ENCODE results near the gene PGAM5. TPM values are rescaled to one million over a fixed set of nuclear protein-coding genes. Genes with fewer than 3 reads are reported as not detected.

The PGAM5 gene
- total and polyA plus RNA-seq, 2 of the 13 experiments (the other 11 are each of a cell fraction or from before 2014, with no cell fraction given) = 18.0 to 77.9 TPM

- TF ChIP-seq ZNF503 (CRISPR knock-in tag; IDR thresholded peaks at IDR 0.05) (peak; percentile 58; the same call in 1 of the 2 replicates), PHF5A (CRISPR knock-in tag; IDR thresholded peaks at IDR 0.05; ENCODE audit: low read depth, unreplicated experiment) (peak; percentile 59), ZNF3 (CRISPR knock-in tag; IDR thresholded peaks at IDR 0.05) (no peak), AKAP8 (CRISPR knock-in tag; IDR thresholded peaks at IDR 0.05) (no peak), ZNF225 (CRISPR knock-in tag; IDR thresholded peaks at IDR 0.05) (no peak), RAD51 (IDR thresholded peaks at IDR 0.05; ENCODE audit: borderline replicate concordance) (no peak), MLLT10 (CRISPR knock-in tag; IDR thresholded peaks at IDR 0.05) (no peak), RAD21 (CRISPR knock-in tag; IDR thresholded peaks at IDR 0.05) (peak; percentile 26; the same call in 1 of the 2 replicates), SRY (CRISPR knock-in tag; IDR thresholded peaks at IDR 0.05) (peak; percentile 46; the same call in 1 of the 2 replicates), RBM39 (IDR thresholded peaks at IDR 0.05; ENCODE audit: low read depth, low read length, poor library complexity, severe bottlenecking) (peak; percentile 69), PAF1 (CRISPR knock-in tag; IDR thresholded peaks at IDR 0.05) (no peak), ZNF205 (CRISPR knock-in tag; IDR thresholded peaks at IDR 0.05) (no peak), ZNF570 (CRISPR knock-in tag; IDR thresholded peaks at IDR 0.05; ENCODE audit: borderline replicate concordance) (no peak)
- TF ChIP-seq, protein P1, sequence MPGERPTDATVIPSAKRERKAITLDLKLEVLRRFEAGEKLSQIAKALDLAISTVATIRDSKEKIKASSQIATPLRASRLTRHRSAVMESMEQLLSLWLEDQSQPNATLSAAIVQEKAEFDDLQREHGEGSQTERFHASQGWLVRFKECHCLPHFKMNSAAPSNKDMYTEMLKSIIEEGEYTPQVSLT (CRISPR knock-in tag; IDR thresholded peaks at IDR 0.05; ENCODE audit: borderline replicate concordance, low read depth) = no peak
- TF ChIP-seq, protein P2, sequence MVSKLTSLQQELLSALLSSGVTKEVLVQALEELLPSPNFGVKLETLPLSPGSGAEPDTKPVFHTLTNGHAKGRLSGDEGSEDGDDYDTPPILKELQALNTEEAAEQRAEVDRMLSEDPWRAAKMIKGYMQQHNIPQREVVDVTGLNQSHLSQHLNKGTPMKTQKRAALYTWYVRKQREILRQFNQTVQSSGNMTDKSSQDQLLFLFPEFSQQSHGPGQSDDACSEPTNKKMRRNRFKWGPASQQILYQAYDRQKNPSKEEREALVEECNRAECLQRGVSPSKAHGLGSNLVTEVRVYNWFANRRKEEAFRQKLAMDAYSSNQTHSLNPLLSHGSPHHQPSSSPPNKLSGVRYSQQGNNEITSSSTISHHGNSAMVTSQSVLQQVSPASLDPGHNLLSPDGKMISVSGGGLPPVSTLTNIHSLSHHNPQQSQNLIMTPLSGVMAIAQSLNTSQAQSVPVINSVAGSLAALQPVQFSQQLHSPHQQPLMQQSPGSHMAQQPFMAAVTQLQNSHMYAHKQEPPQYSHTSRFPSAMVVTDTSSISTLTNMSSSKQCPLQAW (CRISPR knock-in tag; IDR thresholded peaks at IDR 0.05) = 0 out of 2 replicates have a peak, but pooled peaks have one; percentile 38
- TF ChIP-seq, protein P3, sequence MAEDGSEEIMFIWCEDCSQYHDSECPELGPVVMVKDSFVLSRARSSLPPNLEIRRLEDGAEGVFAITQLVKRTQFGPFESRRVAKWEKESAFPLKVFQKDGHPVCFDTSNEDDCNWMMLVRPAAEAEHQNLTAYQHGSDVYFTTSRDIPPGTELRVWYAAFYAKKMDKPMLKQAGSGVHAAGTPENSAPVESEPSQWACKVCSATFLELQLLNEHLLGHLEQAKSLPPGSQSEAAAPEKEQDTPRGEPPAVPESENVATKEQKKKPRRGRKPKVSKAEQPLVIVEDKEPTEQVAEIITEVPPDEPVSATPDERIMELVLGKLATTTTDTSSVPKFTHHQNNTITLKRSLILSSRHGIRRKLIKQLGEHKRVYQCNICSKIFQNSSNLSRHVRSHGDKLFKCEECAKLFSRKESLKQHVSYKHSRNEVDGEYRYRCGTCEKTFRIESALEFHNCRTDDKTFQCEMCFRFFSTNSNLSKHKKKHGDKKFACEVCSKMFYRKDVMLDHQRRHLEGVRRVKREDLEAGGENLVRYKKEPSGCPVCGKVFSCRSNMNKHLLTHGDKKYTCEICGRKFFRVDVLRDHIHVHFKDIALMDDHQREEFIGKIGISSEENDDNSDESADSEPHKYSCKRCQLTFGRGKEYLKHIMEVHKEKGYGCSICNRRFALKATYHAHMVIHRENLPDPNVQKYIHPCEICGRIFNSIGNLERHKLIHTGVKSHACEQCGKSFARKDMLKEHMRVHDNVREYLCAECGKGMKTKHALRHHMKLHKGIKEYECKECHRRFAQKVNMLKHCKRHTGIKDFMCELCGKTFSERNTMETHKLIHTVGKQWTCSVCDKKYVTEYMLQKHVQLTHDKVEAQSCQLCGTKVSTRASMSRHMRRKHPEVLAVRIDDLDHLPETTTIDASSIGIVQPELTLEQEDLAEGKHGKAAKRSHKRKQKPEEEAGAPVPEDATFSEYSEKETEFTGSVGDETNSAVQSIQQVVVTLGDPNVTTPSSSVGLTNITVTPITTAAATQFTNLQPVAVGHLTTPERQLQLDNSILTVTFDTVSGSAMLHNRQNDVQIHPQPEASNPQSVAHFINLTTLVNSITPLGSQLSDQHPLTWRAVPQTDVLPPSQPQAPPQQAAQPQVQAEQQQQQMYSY (CRISPR knock-in tag; IDR thresholded peaks at IDR 0.05) = no peak; the same call in 1 of the 2 replicates
- TF ChIP-seq, protein P4, sequence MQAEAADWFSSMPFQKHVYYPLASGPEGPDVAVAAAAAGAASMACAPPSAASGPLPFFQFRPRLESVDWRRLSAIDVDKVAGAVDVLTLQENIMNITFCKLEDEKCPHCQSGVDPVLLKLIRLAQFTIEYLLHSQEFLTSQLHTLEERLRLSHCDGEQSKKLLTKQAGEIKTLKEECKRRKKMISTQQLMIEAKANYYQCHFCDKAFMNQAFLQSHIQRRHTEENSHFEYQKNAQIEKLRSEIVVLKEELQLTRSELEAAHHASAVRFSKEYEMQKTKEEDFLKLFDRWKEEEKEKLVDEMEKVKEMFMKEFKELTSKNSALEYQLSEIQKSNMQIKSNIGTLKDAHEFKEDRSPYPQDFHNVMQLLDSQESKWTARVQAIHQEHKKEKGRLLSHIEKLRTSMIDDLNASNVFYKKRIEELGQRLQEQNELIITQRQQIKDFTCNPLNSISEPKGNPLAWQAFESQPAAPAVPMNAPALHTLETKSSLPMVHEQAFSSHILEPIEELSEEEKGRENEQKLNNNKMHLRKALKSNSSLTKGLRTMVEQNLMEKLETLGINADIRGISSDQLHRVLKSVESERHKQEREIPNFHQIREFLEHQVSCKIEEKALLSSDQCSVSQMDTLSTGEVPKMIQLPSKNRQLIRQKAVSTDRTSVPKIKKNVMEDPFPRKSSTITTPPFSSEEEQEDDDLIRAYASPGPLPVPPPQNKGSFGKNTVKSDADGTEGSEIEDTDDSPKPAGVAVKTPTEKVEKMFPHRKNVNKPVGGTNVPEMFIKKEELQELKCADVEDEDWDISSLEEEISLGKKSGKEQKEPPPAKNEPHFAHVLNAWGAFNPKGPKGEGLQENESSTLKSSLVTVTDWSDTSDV (CRISPR knock-in tag; IDR thresholded peaks at IDR 0.05) = no peak
- TF ChIP-seq, protein P5, sequence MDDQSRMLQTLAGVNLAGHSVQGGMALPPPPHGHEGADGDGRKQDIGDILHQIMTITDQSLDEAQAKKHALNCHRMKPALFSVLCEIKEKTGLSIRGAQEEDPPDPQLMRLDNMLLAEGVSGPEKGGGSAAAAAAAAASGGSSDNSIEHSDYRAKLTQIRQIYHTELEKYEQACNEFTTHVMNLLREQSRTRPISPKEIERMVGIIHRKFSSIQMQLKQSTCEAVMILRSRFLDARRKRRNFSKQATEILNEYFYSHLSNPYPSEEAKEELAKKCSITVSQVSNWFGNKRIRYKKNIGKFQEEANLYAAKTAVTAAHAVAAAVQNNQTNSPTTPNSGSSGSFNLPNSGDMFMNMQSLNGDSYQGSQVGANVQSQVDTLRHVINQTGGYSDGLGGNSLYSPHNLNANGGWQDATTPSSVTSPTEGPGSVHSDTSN (CRISPR knock-in tag; IDR thresholded peaks at IDR 0.05; ENCODE audit: borderline replicate concordance) = no peak
These were observed 51.4 kb downstream of the PGAM5 start (continued) for GRCh38 chr12:132761921-132762583.
